ENCODE results near the gene PLPP1. TPM values are rescaled to one million over a fixed set of nuclear protein-coding genes. Genes with fewer than 3 reads are reported as not detected.
"Not testable (repeated sequence)": the region's sequence is repeated elsewhere in the genome, so short reads cannot be mapped to it uniquely, and the experiment has no call there.

Gene PLPP1
- total RNA-seq, 1 experiment from 2014 or later = 77.8 TPM

DNA sequence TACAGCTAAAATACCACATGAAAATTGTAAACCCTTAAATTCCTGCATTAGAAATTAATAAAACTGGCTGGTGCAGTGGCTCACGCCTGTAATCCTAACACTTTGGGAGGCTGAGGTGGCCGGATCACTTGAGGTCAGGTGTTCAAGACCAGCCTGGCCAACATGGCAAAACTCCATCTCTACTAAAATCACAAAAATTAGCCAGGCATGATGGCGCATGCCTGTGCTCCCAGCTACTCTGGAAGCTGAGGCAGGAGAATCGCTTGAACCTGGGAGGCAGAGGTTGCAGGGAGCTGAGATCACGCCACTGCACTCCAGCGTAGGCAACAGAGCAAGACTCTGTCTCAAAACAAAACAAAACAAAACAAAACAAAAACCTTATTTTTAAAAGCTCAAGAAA, 29.1 kb downstream of the PLPP1 start:
- DNase-seq (ENCODE audit: low spot score) = not testable (repeated sequence)

DNA sequence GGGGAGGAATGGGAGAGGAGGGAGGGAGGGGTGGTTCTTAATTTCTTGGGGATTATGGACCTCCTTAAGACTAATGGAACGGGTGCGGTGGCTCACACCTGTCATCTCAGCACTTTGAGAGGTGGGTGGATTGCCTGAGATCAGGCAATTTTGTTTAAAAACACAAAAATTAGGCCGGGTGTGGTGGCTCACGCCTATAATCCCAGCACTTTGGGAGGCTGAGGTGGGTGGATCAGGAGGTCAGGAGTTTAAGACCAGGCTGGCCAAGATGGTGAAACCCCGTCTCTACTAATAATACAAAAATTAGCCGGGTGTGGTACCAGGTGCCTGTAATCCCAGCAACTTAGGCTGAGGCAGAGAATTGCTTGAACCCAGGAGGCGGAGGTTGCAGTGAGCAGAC, 30.8 kb downstream of the PLPP1 start:
- not testable (repeated sequence) for DNase-seq (ENCODE audit: low spot score)

DNA sequence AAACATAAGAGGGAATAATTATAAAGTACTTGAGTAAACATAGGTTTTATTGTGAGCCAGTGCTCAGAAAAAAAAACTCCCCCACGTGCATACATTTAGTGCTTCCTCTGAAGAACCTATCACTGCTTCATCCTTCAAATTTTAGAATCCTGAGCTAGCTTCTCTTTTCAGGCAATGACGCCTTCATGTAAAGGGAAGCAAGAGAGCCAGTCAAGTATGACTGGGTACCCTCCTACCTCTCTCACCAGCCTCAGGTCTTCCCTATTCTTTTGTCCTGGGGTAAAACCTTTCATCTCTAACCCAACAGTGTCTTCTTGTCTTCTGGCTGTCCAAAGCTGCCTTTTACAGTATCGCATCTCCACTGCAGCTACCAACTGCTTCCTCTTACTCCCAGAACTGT, 32.0 kb downstream of the PLPP1 start:
- no peak for DNase-seq (ENCODE audit: low spot score)

DNA sequence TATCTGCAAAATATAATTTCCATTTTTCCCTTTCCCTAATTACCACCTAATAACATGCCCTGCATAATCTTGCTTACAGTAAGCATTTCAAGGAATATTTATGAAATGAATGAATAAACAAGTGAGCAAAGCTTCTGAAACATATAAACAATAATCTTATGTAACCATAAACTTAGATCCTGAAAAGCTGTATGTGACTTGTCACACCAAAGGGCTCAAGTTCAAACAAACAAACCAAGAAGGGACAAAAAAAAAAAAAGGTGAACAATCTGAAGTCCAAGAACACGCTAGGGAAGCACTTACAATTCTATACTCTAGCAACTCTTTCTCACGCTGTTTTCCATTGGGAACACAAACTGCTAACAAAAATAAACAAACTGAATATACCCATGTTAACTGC, 36.3 kb downstream of the PLPP1 start:
- DNase-seq (ENCODE audit: low spot score) = no peak

DNA sequence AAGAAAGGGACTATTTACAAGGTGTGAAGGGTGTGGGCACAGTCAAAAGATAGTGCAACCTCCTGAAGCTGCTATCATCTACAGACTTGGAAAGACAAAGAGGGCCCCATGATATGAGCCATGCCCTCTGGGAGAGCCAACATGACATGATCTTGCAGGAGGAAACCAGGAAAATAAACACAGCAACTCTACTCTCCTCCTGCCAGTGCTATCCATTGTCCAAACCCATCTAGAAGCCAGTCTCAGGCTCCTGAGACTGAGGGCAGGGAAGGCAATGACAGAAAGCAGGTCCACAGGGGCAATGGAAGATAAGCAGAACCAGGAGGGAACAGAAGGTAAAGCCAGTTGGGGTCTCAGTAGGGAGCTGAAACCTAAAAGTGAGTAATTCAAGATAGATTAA, 37.1 kb downstream of the PLPP1 start:
- no peak for DNase-seq (ENCODE audit: low spot score)

DNA sequence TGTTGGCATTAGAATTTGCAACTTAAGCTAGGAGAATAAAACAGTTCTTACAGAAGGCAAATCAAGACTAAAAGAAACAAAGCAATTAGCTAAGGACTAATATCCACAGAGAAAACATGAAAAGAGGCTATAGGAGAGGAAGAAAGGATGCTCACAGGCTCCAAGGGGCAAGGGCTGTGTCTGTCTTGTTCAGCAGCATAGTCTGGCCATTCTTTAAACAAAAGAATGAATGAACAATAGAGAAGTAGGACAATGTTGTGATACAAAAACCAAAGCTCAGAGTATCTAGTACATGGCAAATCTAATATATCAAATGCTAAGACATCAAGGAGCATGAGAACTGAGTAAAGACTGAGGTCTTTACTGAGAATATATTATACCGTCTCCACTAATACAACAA, 39.5 kb downstream of the PLPP1 start:
- DNase-seq (ENCODE audit: low spot score) = no peak

DNA sequence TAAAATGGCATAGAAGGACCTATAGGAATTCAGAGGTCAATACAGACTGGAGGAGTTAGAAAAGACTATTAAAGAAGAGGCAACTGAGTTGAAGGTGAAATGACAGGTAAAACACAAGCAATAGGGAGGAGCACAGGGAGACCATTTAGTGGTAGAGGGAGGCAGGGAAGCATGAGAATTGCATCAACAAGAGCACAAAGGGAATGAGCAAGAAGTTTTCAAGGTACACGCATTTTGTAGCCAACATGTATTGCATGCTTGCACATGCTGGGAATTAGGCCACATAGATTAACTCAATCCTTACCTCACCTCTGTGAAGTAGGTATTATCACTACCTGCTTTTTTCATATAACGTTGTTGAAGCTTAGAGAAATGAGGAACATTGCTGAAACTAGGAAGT, 42.3 kb downstream of the PLPP1 start:
- no peak for DNase-seq (ENCODE audit: low spot score)

DNA sequence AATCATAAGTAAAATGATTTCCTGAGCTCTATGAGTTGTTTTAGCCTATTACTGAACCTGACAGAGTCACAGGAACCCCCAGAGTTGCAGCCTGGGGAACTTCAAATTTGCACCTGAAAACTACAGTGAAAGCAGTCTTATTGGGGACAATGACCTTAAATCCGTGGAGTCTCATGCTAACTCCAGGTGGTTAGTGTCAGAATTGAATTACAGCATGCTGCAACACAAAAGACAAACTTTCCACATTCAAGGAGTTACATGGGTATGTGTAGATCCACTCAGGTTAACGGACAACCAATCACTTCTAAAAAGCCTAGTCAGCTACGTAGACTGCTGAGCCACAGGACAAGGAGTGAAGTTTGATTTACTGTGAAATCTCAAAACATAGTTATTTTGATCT, 49.7 kb downstream of the PLPP1 start:
- DNase-seq (ENCODE audit: low spot score) = no peak

DNA sequence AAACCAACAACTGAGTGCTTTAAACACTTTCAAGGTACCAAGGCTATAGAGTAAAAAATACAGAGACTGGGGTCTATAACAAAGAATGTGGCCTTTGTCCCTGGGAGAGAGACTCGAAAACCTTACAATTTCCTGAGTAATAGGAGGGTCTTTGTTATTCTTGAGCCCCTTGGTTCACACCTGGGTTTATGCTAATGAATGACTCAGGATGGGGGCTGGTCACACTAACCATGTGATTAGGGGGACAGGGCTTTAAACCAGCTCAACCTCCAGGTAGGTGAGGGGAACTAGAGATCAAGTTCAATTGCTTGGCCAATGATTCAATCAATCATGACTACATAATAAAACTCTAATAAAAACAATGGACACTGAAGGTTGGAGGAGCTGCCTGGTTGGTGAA, 50.2 kb downstream of the PLPP1 start:
- DNase-seq (ENCODE audit: low spot score) = no peak

DNA sequence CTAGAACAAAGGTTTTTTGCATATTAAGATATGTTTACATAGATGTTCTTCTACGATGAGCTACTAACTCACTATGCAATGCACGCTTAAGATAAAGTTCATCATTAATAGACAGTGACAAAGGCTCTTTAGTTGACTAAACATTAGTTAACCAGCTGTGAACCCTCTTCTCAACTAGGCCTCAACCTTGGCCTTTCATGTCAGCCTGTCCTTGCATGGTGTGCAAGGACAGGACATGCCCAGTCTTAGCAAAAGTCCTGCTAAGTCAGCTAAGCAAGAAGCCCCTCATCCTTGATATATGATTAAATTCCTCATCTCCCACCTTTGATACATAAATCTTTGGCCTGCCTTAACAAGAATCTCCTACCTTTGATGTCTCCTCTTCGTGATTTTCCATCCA, 50.9 kb downstream of the PLPP1 start:
- DNase-seq (ENCODE audit: low spot score) = no peak

DNA sequence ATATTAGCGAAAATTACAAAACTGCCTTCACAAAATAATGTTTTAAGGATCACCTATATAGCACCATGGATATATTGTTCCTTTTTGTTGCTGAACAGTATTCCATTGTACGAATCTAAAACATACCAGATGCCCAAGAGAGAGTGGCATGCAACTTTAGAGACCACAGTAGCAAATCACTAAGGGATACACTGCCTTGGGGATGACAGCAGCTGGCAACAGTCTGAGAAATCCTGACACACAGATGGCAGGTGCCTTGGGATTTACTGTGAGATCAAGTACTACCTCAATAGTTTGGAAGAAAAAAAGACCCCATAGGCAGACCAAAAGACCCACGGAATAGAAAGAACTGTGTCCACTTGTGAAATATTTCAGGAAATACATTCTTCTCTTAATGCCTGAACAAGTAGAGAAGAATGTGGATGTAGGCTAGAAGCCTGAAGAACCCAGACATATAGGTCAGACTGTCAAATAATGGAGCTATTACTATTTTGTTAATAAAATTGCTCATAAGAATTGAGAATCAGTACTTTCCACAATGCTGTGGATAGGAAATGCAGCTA, 53.4 kb downstream of the PLPP1 start:
- no peak for DNase-seq (ENCODE audit: low spot score)

DNA sequence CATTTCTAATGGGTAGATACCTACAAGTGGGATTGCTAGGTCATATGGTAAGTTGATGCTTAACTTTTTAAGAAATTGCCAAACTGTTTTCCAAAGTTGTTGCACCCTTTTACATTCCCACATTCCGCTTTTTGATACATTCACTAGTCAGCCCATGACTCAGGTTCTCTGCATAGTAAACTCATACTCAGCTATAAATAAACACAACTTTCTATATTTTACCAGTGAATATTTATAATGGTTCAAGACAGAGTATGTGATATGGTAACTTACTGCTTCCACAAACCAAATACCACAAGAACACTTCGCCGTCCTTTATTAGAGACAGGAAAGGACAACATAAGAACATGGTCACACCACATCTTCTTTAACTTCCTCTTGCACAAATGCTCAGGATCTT, 54.0 kb downstream of the PLPP1 start:
- DNase-seq (ENCODE audit: low spot score) = no peak

DNA sequence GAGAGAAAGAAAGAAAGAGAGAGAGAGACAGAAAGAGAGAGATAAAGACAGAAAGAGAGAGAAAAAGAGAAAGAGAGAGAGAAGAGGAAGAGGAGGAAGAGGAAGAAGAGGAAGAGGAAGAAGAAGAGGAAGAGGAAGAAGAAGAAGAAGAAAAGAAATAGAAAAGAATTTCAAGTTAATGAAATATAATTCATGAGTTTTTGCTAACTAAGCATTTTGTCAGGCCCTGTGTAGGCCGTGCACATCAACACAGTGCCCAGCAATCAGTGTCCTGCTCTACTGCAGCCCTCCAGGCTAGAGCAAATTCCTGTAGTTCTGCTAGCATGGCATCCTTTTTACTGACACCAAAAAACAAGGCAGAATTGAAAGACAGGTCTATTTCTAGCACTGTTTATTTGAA, 62.1 kb downstream of the PLPP1 start:
- DNase-seq (ENCODE audit: low spot score) = no peak

DNA sequence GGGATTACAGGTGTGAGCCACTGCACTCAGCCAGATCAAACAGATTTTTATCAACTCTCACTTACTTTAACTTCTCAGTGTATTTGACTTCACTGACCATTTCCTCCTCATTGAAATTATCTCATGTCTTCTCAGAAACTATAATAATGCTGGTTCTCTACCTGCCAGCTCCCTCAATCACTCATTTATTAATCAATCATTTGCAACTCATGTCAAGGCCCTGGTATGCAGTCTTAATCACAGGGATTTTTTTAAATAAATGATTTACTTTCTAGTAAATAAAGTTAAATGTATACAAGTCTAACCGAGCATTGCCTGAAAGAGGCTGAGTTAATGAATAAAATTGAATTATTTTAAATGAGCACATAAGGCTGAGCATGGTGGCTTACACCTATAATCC, 63.3 kb downstream of the PLPP1 start:
- no peak for DNase-seq (ENCODE audit: low spot score)

DNA sequence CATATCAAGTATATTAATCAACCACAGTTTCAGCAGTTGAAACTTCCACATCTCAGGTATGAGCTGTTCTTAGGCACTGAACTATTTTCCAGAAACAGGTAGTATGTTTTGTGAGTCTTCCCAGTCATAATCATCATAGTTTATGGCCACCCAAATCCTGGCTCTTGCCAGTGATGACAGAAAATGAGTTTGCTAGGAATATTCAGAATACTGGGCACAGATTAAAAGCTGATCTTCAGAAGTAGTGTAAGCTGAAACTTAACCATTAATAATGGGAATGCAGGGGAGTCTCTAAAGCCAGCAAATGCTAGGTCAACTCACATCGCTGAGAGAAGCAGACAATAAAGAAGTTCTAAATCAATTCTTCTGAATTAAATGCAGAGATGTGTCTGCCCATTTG, 64.5 kb downstream of the PLPP1 start:
- no peak for DNase-seq (ENCODE audit: low spot score)

DNA sequence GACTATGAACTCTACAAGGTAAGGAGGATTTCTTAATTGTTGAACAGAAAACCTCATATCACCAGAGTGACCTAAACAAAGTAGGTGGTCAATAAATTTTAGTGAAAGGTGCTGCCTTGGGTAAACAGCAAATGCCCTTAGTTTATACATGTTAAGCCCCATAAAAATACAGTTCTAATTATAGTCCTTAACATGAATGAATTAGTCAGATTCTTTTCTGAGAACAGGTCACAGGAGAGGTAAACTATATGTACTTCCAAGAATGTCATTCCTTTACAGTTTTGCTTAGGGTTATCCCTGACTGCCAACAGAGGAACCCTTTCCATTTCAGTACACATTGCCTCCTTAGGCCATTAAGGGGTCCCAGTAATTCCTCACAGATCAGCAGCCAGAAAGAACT, 64.9 kb downstream of the PLPP1 start:
- DNase-seq (ENCODE audit: low spot score) = no peak

DNA sequence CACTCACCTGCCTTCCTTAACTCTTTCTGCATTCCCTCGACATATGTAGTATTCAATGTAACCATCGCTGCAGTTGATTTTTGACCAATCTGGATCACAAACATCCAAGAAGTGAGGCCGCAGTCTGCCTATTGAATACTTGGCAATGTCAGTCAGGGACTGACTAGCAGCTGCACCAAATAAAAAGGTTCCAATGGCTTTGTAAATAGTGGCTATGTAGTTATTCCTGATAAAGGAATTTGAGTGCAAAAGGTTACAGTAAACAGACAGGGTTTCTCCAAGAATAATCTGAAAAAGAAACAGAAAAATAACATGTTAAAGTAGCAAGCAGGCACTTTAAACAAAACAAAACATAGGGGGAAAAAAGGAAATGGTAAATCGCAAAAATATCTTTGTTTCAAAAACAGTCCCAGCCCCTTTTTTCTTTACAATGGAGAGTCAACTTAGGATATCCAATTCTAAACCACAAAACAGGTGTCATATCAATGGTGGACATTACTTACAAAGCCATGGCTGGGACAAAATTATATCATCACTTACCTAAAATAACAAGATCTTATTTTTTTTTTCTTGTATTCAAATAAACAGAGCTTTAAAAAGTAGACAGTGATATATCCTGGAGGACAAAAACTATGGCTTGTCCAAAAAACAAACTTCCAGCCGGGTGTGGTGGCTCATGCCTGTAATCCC, 66.8 kb downstream of the PLPP1 start:
- DNase-seq (ENCODE audit: low spot score) = no peak

DNA sequence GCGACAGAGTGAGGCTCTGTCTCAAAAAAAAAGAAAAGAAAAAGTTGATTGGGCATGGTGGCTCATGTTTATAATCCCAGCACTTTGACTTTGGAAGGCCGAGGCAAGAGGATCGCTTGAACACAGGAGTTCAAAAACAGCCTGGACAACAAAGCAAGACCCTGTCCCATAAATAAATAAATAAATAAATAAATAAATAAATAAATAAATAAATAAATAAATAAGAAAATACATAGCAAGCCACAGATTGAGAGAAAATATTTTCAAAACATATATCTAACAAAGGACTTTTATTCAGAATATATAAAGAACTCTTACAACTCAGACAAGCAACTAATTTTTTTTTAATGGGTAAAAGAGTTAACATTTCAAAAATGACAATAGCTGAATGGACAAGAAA, 71.2 kb downstream of the PLPP1 start:
- no peak for DNase-seq (ENCODE audit: low spot score)

DNA sequence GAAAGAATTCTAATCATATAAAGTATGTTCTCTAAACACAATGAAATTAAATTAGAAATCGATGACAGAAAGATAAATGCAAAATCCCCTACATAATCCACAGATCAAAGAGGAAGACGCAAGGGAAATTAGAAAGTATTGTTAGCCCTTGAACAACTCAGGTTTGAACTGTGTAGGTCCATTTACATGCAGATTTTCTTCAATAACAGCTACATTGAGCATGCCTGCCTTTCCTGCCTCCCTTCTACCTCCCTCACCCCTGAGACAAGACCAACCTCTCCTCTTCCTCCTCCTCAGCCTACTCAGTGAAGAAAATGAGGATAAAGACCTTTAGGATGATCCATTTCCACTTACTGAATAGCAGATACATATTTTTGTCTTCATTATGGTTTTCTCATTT, 75.2 kb downstream of the PLPP1 start:
- DNase-seq (ENCODE audit: low spot score) = no peak

DNA sequence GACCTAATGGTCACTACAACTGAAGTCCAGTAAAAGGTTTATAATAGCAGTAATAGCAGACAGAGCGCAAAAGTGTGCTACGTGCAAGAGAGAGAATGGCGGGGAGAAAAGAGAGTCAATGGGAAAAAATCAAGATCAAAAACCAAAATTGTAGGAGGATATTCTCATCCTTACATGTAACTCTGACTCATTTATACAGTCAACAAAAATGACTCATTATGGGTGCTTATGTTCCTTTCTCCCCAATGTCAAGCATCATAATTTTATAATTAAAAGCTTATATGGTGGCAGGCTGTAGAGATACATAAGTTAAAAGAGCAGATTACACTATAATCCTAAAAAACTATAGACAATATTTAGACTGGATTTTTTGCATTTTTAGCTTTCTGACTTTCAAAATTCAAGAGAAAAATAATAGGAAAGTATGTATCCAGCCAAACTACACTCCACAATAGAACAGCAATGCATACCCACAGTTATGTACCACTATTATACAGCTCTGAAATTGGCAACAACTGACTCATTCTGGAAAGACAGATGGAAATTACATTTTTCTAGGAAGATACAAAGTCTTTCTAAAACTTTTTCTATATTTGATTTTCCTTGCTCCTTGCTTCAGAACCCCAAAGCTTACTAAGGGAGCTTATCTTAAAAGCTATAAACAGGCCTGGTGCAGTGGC, 78.4 kb downstream of the PLPP1 start:
- DNase-seq (ENCODE audit: low spot score) = no peak

DNA sequence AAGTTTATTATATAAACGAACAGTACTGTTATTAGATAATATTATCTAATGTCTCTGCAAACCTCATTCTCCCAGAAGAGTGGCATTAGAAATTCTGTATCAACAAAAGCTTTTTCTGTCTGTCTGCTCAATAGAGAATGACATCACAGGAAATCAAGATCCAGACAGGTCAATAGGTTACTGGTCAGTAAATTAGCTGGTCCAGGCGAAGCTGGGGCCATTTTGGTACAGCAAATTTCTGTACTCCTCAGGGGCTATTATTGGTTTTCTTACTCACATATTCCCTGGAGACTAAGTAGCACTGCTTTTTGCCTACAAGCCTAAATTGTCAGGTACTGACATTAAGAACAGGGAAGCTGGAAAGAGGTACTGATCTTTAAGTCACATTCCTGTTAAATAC, 80.5 kb downstream of the PLPP1 start:
- no peak for DNase-seq (ENCODE audit: low spot score)

DNA sequence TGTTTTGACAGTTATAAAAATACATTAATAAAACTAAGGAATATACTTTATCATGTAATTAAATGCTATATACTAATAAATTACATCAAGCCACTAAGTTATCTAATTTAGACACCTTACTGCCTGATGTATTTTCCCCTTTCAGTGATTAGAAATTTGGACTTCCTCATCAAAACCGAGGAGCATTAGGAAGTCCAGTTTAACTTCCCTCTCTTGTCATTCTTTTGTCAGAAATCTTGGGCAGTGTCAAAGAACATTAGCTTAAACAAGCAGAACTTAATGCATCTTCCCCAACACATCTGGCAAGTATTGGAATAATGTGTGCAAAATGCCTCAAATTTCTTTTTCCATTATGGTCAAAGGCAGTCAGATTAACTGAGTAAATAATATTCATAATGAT, 81.6 kb downstream of the PLPP1 start:
- DNase-seq (ENCODE audit: low spot score) = no peak

DNA sequence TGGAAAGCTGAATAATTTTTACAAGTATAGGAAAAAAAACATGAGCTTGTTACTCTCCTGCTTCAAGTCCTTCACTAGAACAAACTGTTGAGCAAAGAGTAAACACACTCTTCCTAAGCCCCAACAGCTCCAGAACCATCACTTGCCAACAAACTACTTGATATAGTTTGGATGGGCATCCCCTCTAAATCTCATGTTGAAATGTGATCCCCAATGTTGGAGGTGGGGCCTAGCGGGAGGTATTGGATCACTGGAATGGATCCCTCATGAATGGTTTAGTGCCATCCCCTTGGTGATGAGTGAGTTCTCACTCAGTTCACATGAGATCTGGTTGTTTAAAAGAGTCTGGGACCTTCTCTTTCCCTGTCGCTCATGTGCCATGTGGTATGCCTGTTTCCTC, 82.8 kb downstream of the PLPP1 start:
- no peak for DNase-seq (ENCODE audit: low spot score)
